HCT116 (cell line): ENCODE measurements around the gene MEF2D. TPM values are rescaled to one million over a fixed set of nuclear protein-coding genes. Genes with fewer than 3 reads are reported as not detected.

Source experiments
- ATAC-seq: fragments of 200-7000 bp; cut with Tn5 transposase; 2 replicates; pipeline ENCODE4 v1.9.1; 2020; ENCODE audit warnings: mild to moderate bottlenecking, moderate library complexity
- Bru-seq: library from RNA; stranded (reverse); fragments of 400-500 nt; gene quantifications from one replicate; lab custom pipeline; 2021; lab: Mats Ljungman, UMichigan
- BruChase-seq, 2 experiments: library from RNA; stranded (reverse); fragments of 400-500 nt; gene quantifications; one replicate each; lab custom pipeline; 2021; lab: Mats Ljungman, UMichigan
- BruUV-seq: library from RNA; stranded (reverse); fragments of 400-500 nt; replicated peaks from 2 replicates; lab custom pipeline; 2021; lab: Mats Ljungman, UMichigan
- CTCF ChIA-PET: fragments of 300-600 bp; sonication (Branson Sonifier 250); formaldehyde crosslinking; loops from one replicate; lab custom pipeline; 2021; ENCODE audit warnings: antibody characterized with exemption; lab: Charles Lee
- POLR2A ChIA-PET: fragments of 300-600, 350-600 bp; sonication (Branson Sonifier 250); formaldehyde crosslinking; loops from one replicate; lab custom pipeline; 2021; ENCODE audit warnings: antibody characterized with exemption; lab: Charles Lee
- RAD21 ChIA-PET, 2 experiments: fragments of 300-600 bp; sonication (Branson Sonifier 250); formaldehyde crosslinking; loops; one replicate each; lab custom pipeline; 2023; ENCODE audit warnings: low total read pairs in 2 of 2; ENCODE audit not compliant: uncharacterized antibody in 2 of 2, unreplicated experiment in 2 of 2, low non-redundant PET in 1 of 2; lab: Charles Lee
- DNase-seq: peaks from one replicate; pipeline ENCODE4 v3.0.0-alpha.2; 2010; ENCODE audit warnings: low read depth, low spot score
- H2AFZ ChIP-seq: fragments of 200-600 bp; shearing (Covaris generic), sonication (generic); 2 replicates; pipeline ENCODE4 v1.6.1; 2017; ENCODE audit warnings: low read depth, mixed run types, mixed read lengths, antibody characterized with exemption, low read length; ENCODE audit not compliant: poor library complexity, severe bottlenecking
- H3K27ac ChIP-seq: 2 replicates; pipeline ENCODE4 v1.5.1; 2012; ENCODE audit warnings: low read depth, low read length
- H3K27me3 ChIP-seq: fragments of 200-600 bp; sonication (generic); 2 replicates; pipeline ENCODE4 v1.6.1; 2016; ENCODE audit warnings: mixed run types, low read length, mixed read lengths; ENCODE audit not compliant: insufficient read depth
- H3K36me3 ChIP-seq, 2 experiments: fragments of 200-500 bp in 1 of 2; fragments of 200-600 bp in 1 of 2; sonication (Bioruptor generic) in 1 of 2; sonication (generic) in 1 of 2; 2 replicates each; pipeline versions ENCODE4 v1.5.1 to v1.6.1; 2014 to 2016; ENCODE audit warnings: low read length in 2 of 2, inconsistent platforms in 1 of 2, mixed read lengths in 1 of 2, mixed run types in 1 of 2; ENCODE audit not compliant: insufficient read depth in 2 of 2, control insufficient read depth in 1 of 2
- H3K4me1 ChIP-seq, 2 experiments: fragments of 200-600 bp in 1 of 2; sonication (generic) in 1 of 2; 2 replicates each; pipeline versions ENCODE4 v1.5.1 to v1.6.1; 2012 to 2017; ENCODE audit warnings: low read length in 2 of 2, inconsistent platforms in 1 of 2, mild to moderate bottlenecking in 1 of 2, mixed read lengths in 1 of 2, mixed run types in 1 of 2, moderate library complexity in 1 of 2; ENCODE audit not compliant: insufficient read depth in 2 of 2, control insufficient read depth in 1 of 2
- H3K4me2 ChIP-seq: fragments of 200-600 bp; sonication (generic); 2 replicates; pipeline ENCODE4 v1.6.1; 2017; ENCODE audit warnings: mixed run types, low read length, mixed read lengths
- H3K4me3 ChIP-seq, 2 experiments: fragments of 200-600 bp in 1 of 2; sonication (generic) in 1 of 2; replicated peaks in 1 of 2; 2 replicates each; pipeline ENCODE4 v1.5.1; 2011 to 2016; ENCODE audit warnings: low read length in 2 of 2, control low read depth in 1 of 2, low read depth in 1 of 2, mild to moderate bottlenecking in 1 of 2, mixed read lengths in 1 of 2, mixed run types in 1 of 2
- H3K79me2 ChIP-seq: fragments of 200-600 bp; sonication (generic); 2 replicates; pipeline ENCODE4 v1.6.1; 2017; ENCODE audit warnings: mild to moderate bottlenecking, mixed run types, low read length, moderate library complexity, mixed read lengths; ENCODE audit not compliant: insufficient read depth
- H3K9ac ChIP-seq: fragments of 200-600 bp; sonication (generic); 2 replicates; pipeline ENCODE4 v1.6.1; 2016; ENCODE audit warnings: low read length, mixed read lengths
- H3K9me2 ChIP-seq: fragments of 200-600 bp; sonication (generic), shearing (Covaris generic); 2 replicates; pipeline ENCODE4 v1.6.1; 2017; ENCODE audit warnings: mixed run types, mild to moderate bottlenecking, moderate library complexity; ENCODE audit not compliant: insufficient read depth
- H3K9me3 ChIP-seq, 2 experiments: fragments of 200-500 bp in 1 of 2; fragments of 200-600 bp in 1 of 2; sonication (Bioruptor generic) in 1 of 2; sonication (generic) in 1 of 2; 2 replicates each; pipeline ENCODE4 v1.6.1; 2014 to 2017; ENCODE audit warnings: low read length in 2 of 2, mixed read lengths in 2 of 2, inconsistent platforms in 1 of 2, low read depth in 1 of 2, mild to moderate bottlenecking in 1 of 2, mixed run types in 1 of 2, moderate library complexity in 1 of 2; ENCODE audit not compliant: control insufficient read depth in 1 of 2, insufficient read depth in 1 of 2
- H4K20me1 ChIP-seq: fragments of 200-600 bp; sonication (generic), shearing (Covaris generic); 2 replicates; pipeline ENCODE4 v1.6.1; 2017; ENCODE audit warnings: mixed run types, mild to moderate bottlenecking, moderate library complexity; ENCODE audit not compliant: insufficient read depth
- CBX3 ChIP-seq: IDR thresholded peaks from 2 replicates; pipeline ENCODE4 v1.6.1; 2012; ENCODE audit warnings: low read depth
- EGR1 ChIP-seq: IDR thresholded peaks from 2 replicates; pipeline ENCODE4 v1.6.1; 2012; ENCODE audit warnings: low read depth
- FOSL1 ChIP-seq: IDR thresholded peaks from 2 replicates; pipeline ENCODE4 v1.6.1; 2012; ENCODE audit warnings: low read depth
- POLR2A ChIP-seq: IDR thresholded peaks from 2 replicates; pipeline ENCODE4 v1.7.0; 2011; ENCODE audit warnings: borderline replicate concordance; ENCODE audit not compliant: insufficient read depth, insufficient read length; ENCODE audit errors: extremely low read depth
- POLR2AphosphoS5 ChIP-seq: IDR thresholded peaks from 2 replicates; pipeline ENCODE4 v1.6.1; 2011; ENCODE audit warnings: mild to moderate bottlenecking, low read depth, low read length, moderate library complexity
- RAD21 ChIP-seq: IDR thresholded peaks from 2 replicates; pipeline ENCODE4 v1.6.1; 2012; ENCODE audit warnings: low read depth, mild to moderate bottlenecking
- TCF7L2 ChIP-seq: IDR thresholded peaks from 2 replicates; pipeline ENCODE4 v1.7.0; 2011; ENCODE audit warnings: borderline replicate concordance, inconsistent platforms; ENCODE audit not compliant: insufficient read depth, insufficient read length; ENCODE audit errors: extremely low read depth
- ZFX ChIP-seq: fragments of 450-650 bp; IDR thresholded peaks from 2 replicates; pipeline ENCODE4 v1.6.1; 2017
- ZNF274 ChIP-seq: fragments of 200-500 bp; sonication (Bioruptor generic); IDR thresholded peaks from 2 replicates; pipeline ENCODE4 v1.6.1; 2014; ENCODE audit warnings: mild to moderate bottlenecking, low read depth, low read length, inconsistent platforms
- intact Hi-C: fragments of 100-400 bp; cut with micrococcal nuclease; formaldehyde crosslinking; loops from 2 replicates; pipeline ENCODE4 v1.10.0; 2022
- long read RNA-seq: library from polyadenylated mRNA; unstranded; transcript quantifications from one replicate; pipeline ENCODE4 v2.0.0, GENCODE V29; 2021; ENCODE audit not compliant: unreplicated experiment
- polyA plus RNA-seq: library from polyadenylated mRNA; unstranded; fragments of >200 nt; gene quantifications from 2 replicates; pipeline ENCODE4 v1.2.1, GENCODE V29; 2012; ENCODE audit warnings: missing spikeins
- total RNA-seq: library from RNA; stranded (reverse); gene quantifications from one replicate; pipeline ENCODE4 v1.2.1, GENCODE V29; 2021; ENCODE audit not compliant: unreplicated experiment
- TF ChIP-seq, protein P1 (sequence below): IDR thresholded peaks from 2 replicates; pipeline ENCODE4 v1.6.1; 2012; ENCODE audit warnings: low read depth

MEF2D gene
- total RNA-seq (44.2 TPM), Bru-seq, nascent RNA (percentile 87 among the genes with signal in this experiment), BruChase-seq, experiment 1, labeled RNA remaining after a 6-hour chase (percentile 83 among the genes with signal in this experiment), BruChase-seq, experiment 2, labeled RNA remaining after a 2-hour chase (percentile 88 among the genes with signal in this experiment)
- polyA plus RNA-seq: 39.9 and 55.3 TPM in 2 replicates
- long read RNA-seq, partial matches to known transcripts: 12 of 34 reads
- long read RNA-seq, other reads (novel, unspliced or antisense): 22 of 34 reads

DNA sequence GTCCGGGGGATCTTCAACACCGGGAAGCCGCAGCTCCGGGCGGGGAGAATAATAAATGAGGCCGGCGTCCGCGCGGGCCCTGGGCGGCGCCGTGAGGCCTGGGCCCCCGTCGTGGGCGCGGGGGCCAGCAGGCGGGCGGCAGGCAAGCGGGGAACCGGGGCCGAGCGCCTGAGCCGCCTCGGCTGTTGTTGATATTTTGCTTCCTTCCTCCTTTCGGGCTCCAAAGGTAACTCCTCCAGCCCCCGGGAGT is at the start of gene MEF2D:
Gene MEF2D, minus strand, starts transcription at position 233 of the 250 bp plus-strand sequence. CDS start 17,483 bp downstream, outside the sequence.
- ChIA-PET RAD21 (interaction anchor here (0.7 to 1.5 kb wide), 5 partner anchors 20 to 54 kb away, joined by 3 to 5 read pairs (median 4); no protein-coding TSS in a partner anchor), CTCF (interaction anchor here (1.8 to 2.2 kb wide), 5 partner anchors 20 to 115 kb away, joined by 5 to 14 read pairs (median 10); no protein-coding TSS in a partner anchor), POLR2A (interaction anchor here (0.6 to 1.6 kb wide), 5 partner anchors 14 to 267 kb away, joined by 3 to 10 read pairs (median 4); partner anchors contain the start of genes CRABP2 and PRCC)
- Histone ChIP-seq H2AFZ (no peak within 1 kb of the TSS), H3K4me2 (peak within 1 kb of the TSS; percentile 93), H4K20me1 (no peaks in the 10 kb centered on the region), H3K9ac (peak within 1 kb of the TSS; percentile 97), H3K4me3 (peak within 1 kb of the TSS; percentile 89 to 97), H3K9me3 (no peaks in the 10 kb centered on the region), H3K27me3 (no peaks in the 10 kb centered on the region), H3K4me1 (peaks cover 53 to 89% of the 10 kb centered on the region in 2 experiments), H3K9me2 (no peaks in the 10 kb centered on the region), H3K79me2 (peaks cover 50% of the 10 kb centered on the region), H3K36me3 (no peaks in the 10 kb centered on the region), H3K27ac (peak within 1 kb of the TSS; percentile 99)
- DNase-seq (no peak), ATAC-seq (no peak)
- intact Hi-C loops: loop anchor here (2.0 to 10.0 kb wide), 2 partner anchors 44 to 244 kb away; partner anchors contain the start of gene MRPL24
- TF ChIP-seq TCF7L2: no peak
- peak; percentile 72 for TF ChIP-seq ZFX
- TF ChIP-seq POLR2AphosphoS5: peak; percentile 71; the same call in 1 of the 2 replicates
- no peak for TF ChIP-seq POLR2A
- no TSS peak for BruUV-seq

DNA sequence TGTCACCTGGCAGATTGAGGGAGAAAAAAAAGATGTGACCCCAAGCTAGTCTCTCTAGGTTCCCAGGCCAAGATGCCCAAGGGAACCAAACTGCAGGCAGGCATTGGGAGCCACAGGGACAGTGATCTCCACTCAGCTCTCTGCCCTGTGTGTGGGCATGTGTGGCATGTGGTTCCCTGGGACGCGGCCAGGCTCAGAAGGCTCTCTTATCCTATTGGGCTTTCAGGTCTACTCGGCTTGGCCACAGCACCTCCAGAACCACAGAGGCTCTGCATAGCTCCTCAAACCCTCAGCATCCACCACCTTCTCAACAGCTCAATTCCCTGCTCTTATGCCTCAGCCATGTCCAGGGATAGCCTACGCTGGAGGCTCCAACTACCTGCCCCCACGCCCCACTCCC is 49.8 kb upstream of the MEF2D start:
- RAD21 ChIA-PET: no interaction called here
- TF ChIP-seq EGR1 (no peak), ZNF274 (no peak), FOSL1 (no peak), CBX3 (no peak), POLR2A (no peak), RAD21 (no peak)
- TF ChIP-seq, protein P1, sequence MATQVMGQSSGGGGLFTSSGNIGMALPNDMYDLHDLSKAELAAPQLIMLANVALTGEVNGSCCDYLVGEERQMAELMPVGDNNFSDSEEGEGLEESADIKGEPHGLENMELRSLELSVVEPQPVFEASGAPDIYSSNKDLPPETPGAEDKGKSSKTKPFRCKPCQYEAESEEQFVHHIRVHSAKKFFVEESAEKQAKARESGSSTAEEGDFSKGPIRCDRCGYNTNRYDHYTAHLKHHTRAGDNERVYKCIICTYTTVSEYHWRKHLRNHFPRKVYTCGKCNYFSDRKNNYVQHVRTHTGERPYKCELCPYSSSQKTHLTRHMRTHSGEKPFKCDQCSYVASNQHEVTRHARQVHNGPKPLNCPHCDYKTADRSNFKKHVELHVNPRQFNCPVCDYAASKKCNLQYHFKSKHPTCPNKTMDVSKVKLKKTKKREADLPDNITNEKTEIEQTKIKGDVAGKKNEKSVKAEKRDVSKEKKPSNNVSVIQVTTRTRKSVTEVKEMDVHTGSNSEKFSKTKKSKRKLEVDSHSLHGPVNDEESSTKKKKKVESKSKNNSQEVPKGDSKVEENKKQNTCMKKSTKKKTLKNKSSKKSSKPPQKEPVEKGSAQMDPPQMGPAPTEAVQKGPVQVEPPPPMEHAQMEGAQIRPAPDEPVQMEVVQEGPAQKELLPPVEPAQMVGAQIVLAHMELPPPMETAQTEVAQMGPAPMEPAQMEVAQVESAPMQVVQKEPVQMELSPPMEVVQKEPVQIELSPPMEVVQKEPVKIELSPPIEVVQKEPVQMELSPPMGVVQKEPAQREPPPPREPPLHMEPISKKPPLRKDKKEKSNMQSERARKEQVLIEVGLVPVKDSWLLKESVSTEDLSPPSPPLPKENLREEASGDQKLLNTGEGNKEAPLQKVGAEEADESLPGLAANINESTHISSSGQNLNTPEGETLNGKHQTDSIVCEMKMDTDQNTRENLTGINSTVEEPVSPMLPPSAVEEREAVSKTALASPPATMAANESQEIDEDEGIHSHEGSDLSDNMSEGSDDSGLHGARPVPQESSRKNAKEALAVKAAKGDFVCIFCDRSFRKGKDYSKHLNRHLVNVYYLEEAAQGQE: no peak
- CTCF ChIA-PET: no interaction called here
- no peaks in the 10 kb centered on the region for H3K9me3 ChIP-seq
- DNase-seq (no peak), ATAC-seq (no peak)
- no peaks in the 10 kb centered on the region for H3K9me2 ChIP-seq
- H3K27ac ChIP-seq: no peak overlapping the region
- BruUV-seq: no TSS peak
- H3K4me3 ChIP-seq: no peak overlapping the region
- no peaks in the 10 kb centered on the region for H3K27me3 ChIP-seq
- no peak overlapping the region for H3K9ac ChIP-seq
- H2AFZ ChIP-seq: no peak overlapping the region
- peaks cover 10 to 13% of the 10 kb centered on the region in 2 experiments; a peak in 3 of 4 replicates for H3K36me3 ChIP-seq
- POLR2A ChIA-PET: no interaction called here
- intact Hi-C loops: loop anchor here (5.0 kb wide), 1 partner anchor 38 kb away; no protein-coding TSS in a partner anchor
- H3K4me2 ChIP-seq: no peak overlapping the region
- no peaks in the 10 kb centered on the region for H4K20me1 ChIP-seq
- H3K79me2 ChIP-seq: no peaks in the 10 kb centered on the region
- H3K4me1 ChIP-seq: peaks cover 0 to 17% of the 10 kb centered on the region in 2 experiments; a peak in 2 of 4 replicates
